ENCODE results near the gene MSLN. TPM values are rescaled to one million over a fixed set of nuclear protein-coding genes. Genes with fewer than 3 reads are reported as not detected.
"Not testable (repeated sequence)": the region's sequence is repeated elsewhere in the genome, so short reads cannot be mapped to it uniquely, and the experiment has no call there.

MSLN gene
- total and polyA plus RNA-seq, 2 donors, result 0.61 to 2.6 TPM

GRCh38 chr16:775236-775796 is 14.8 kb downstream of the MSLN start:
- WGBS, result 91% methylated on average over 36 of the region's 36 CpGs
- H3K27me3 ChIP-seq (ENCODE audit: control insufficient read depth in 2 of 2, insufficient read depth in 1 of 2, low read length in 1 of 2), result peaks cover 0 to 25% of the 10 kb centered on the region in 2 donors
- H3K27ac ChIP-seq (ENCODE audit: low read depth in 1 of 2, low read length in 1 of 2), result no peak overlapping the region
- H3K36me3 ChIP-seq (ENCODE audit: control insufficient read depth in 2 of 2, insufficient read depth in 2 of 2, low read length in 1 of 2), result no peaks in the 10 kb centered on the region
- no peaks in the 10 kb centered on the region for H3K4me1 ChIP-seq (ENCODE audit: control insufficient read depth in 2 of 2, insufficient read depth in 2 of 2, low read length in 2 of 2)
- H3K4me3 ChIP-seq (ENCODE audit: low read length in 2 of 2), result no peak overlapping the region
- no peak for DNase-seq (ENCODE audit: low read depth in 6 of 9, low spot score in 9 of 9)
- H3K9me3 ChIP-seq (ENCODE audit: control insufficient read depth in 2 of 2, insufficient read depth in 1 of 2, low read length in 1 of 2), result no peaks in the 10 kb centered on the region

DNA sequence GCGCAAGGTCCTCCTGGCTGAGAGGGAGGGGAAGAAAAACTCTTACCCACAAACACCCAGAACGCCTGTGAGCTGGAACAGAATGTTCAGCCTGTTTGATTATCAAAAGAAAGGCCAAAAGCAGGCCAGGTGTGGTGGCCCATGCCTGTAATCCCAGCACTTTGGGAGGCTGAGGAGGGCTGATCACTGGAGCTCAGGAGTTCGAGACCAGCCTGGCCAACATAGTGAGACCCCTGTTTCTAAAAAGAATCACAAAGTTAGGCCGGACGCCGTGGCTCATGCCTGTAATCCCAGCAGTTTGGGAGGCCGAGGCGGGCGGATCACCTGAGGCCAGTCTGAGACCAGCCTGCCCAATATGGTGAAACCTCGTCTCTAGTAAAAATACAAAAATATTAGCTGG is 15.8 kb downstream of the MSLN start:
- WGBS, result 95% methylated on average over 10 of the region's 10 CpGs

DNA sequence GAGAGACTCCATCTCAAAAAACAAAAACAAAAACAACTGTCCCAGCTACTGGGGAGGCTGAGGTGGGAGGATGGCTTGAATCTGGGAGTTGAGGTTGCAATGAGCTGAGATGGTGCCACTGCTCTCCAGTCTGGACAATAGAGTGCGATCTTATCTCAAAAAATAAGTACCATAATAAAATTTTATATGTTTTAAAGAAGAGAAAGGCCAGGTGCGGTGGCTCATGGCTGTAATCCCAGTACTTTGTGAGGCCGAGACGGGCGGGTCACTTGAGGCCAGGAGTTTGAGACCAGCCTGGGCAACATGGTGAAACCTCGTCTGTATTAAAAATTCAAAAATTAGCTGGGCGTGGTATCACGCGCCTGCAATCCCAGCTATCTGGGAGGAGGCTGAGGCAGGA is 16.3 kb downstream of the MSLN start:
- no peak for DNase-seq (ENCODE audit: low read depth in 6 of 9, low spot score in 9 of 9)
- Histone ChIP-seq H3K36me3 (ENCODE audit: control insufficient read depth in 2 of 2, insufficient read depth in 2 of 2, low read length in 1 of 2) (no peaks in the 10 kb centered on the region), H3K27me3 (ENCODE audit: control insufficient read depth in 2 of 2, insufficient read depth in 1 of 2, low read length in 1 of 2) (peaks cover 0 to 31% of the 10 kb centered on the region in 2 donors), H3K27ac (ENCODE audit: low read depth in 1 of 2, low read length in 1 of 2) (no peak overlapping the region), H3K4me1 (ENCODE audit: control insufficient read depth in 2 of 2, insufficient read depth in 2 of 2, low read length in 2 of 2) (no peaks in the 10 kb centered on the region), H3K9me3 (ENCODE audit: control insufficient read depth in 2 of 2, insufficient read depth in 1 of 2, low read length in 1 of 2) (no peaks in the 10 kb centered on the region), H3K4me3 (ENCODE audit: low read length in 2 of 2) (no peak overlapping the region)
- WGBS, result 97% methylated on average over 9 of the region's 9 CpGs

More for the DNA sequence above, 15.8 kb downstream of the MSLN start:
- H3K27me3 ChIP-seq (ENCODE audit: control insufficient read depth in 2 of 2, insufficient read depth in 1 of 2, low read length in 1 of 2), result peaks cover 0 to 27% of the 10 kb centered on the region in 2 donors
- not testable (repeated sequence) for H3K4me1 ChIP-seq (ENCODE audit: control insufficient read depth in 2 of 2, insufficient read depth in 2 of 2, low read length in 2 of 2); H3K4me3 ChIP-seq (ENCODE audit: low read length in 2 of 2); H3K36me3 ChIP-seq (ENCODE audit: control insufficient read depth in 2 of 2, insufficient read depth in 2 of 2, low read length in 1 of 2); H3K27ac ChIP-seq (ENCODE audit: low read depth in 1 of 2, low read length in 1 of 2); DNase-seq (ENCODE audit: low read depth in 6 of 9, low spot score in 9 of 9); H3K9me3 ChIP-seq (ENCODE audit: control insufficient read depth in 2 of 2, insufficient read depth in 1 of 2, low read length in 1 of 2)

- WGBS, result 23% methylated on average over 16 of the region's 16 CpGs
- Histone ChIP-seq H3K9me3 (ENCODE audit: control insufficient read depth in 2 of 2, insufficient read depth in 1 of 2, low read length in 1 of 2) (no peaks in the 10 kb centered on the region), H3K27ac (ENCODE audit: low read depth in 1 of 2, low read length in 1 of 2) (no peak overlapping the region), H3K4me1 (ENCODE audit: control insufficient read depth in 2 of 2, insufficient read depth in 2 of 2, low read length in 2 of 2) (no peaks in the 10 kb centered on the region), H3K27me3 (ENCODE audit: control insufficient read depth in 2 of 2, insufficient read depth in 1 of 2, low read length in 1 of 2) (peaks cover 0 to 32% of the 10 kb centered on the region in 2 donors), H3K36me3 (ENCODE audit: control insufficient read depth in 2 of 2, insufficient read depth in 2 of 2, low read length in 1 of 2) (no peaks in the 10 kb centered on the region), H3K4me3 (ENCODE audit: low read length in 2 of 2) (no peak overlapping the region)
- no peak for DNase-seq (ENCODE audit: low read depth in 6 of 9, low spot score in 9 of 9)
These were observed 17.3 kb downstream of the MSLN start for GRCh38 chr16:777826-778225.

DNA sequence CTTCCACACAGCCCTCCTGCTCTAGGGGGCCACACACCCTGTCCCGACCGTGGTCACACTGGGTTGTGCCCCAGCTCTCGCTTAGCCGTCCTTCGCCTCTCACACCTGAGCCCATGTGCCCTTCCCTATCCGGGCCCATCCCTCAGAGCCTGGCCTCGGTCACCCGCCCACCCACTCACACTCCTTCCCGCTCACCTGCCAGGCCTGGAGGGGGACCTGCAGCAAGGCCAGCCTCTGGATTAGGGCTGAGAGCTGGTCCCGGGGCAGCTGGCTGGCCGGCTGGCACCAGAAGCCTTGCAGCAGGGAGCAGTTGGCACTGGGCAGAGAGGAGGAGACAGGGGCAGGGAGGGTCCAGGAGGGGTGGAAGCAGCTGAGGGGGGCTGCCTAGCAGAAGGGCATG is 17.9 kb downstream of the MSLN start:
- Histone ChIP-seq H3K4me3 (ENCODE audit: low read length in 2 of 2) (no peak overlapping the region), H3K4me1 (ENCODE audit: control insufficient read depth in 2 of 2, insufficient read depth in 2 of 2, low read length in 2 of 2) (no peaks in the 10 kb centered on the region), H3K27ac (ENCODE audit: low read depth in 1 of 2, low read length in 1 of 2) (no peak overlapping the region), H3K9me3 (ENCODE audit: control insufficient read depth in 2 of 2, insufficient read depth in 1 of 2, low read length in 1 of 2) (no peaks in the 10 kb centered on the region), H3K36me3 (ENCODE audit: control insufficient read depth in 2 of 2, insufficient read depth in 2 of 2, low read length in 1 of 2) (no peaks in the 10 kb centered on the region), H3K27me3 (ENCODE audit: control insufficient read depth in 2 of 2, insufficient read depth in 1 of 2, low read length in 1 of 2) (peaks cover 0 to 35% of the 10 kb centered on the region in 2 donors)
- 94% methylated on average over 11 of the region's 11 CpGs for WGBS
- DNase-seq (ENCODE audit: low read depth in 6 of 9, low spot score in 9 of 9), result no peak

- H3K36me3 ChIP-seq (ENCODE audit: control insufficient read depth in 2 of 2, insufficient read depth in 2 of 2, low read length in 1 of 2), result no peaks in the 10 kb centered on the region
- DNase-seq (ENCODE audit: low read depth in 6 of 9, low spot score in 9 of 9), result no peak
- H3K27ac ChIP-seq (ENCODE audit: low read depth in 1 of 2, low read length in 1 of 2), result no peak overlapping the region
- H3K27me3 ChIP-seq (ENCODE audit: control insufficient read depth in 2 of 2, insufficient read depth in 1 of 2, low read length in 1 of 2), result peaks cover 0 to 35% of the 10 kb centered on the region in 2 donors
- no peaks in the 10 kb centered on the region for H3K9me3 ChIP-seq (ENCODE audit: control insufficient read depth in 2 of 2, insufficient read depth in 1 of 2, low read length in 1 of 2)
- 88% methylated on average over 6 of the region's 6 CpGs for WGBS
- H3K4me1 ChIP-seq (ENCODE audit: control insufficient read depth in 2 of 2, insufficient read depth in 2 of 2, low read length in 2 of 2), result no peaks in the 10 kb centered on the region
- no peak overlapping the region for H3K4me3 ChIP-seq (ENCODE audit: low read length in 2 of 2)
These were observed 18.5 kb downstream of the MSLN start for GRCh38 chr16:778909-779527.

DNA sequence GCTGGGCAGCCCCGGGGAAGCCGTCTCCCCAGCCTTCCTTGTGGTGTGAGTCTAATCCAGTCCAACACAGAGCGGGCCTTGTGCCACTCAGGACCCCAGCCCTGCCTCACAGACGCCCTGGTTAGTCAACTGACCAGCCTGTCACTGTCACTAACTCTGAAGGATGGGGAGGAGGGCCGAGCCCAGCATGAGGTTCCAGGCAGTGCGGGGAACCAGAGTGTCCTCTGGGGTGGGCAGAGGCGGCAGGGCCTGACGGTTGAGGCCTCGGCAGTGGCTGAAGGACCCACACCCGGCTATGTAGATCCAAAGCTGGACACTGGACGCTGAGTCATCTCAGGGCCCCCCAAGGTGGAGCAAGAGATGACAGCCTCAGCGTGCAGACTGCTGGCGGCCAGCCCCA is 19.0 kb downstream of the MSLN start:
- no peaks in the 10 kb centered on the region for H3K4me1 ChIP-seq (ENCODE audit: control insufficient read depth in 2 of 2, insufficient read depth in 2 of 2, low read length in 2 of 2)
- H3K27ac ChIP-seq (ENCODE audit: low read depth in 1 of 2, low read length in 1 of 2), result no peak overlapping the region
- H3K4me3 ChIP-seq (ENCODE audit: low read length in 2 of 2), result no peak overlapping the region
- no peaks in the 10 kb centered on the region for H3K9me3 ChIP-seq (ENCODE audit: control insufficient read depth in 2 of 2, insufficient read depth in 1 of 2, low read length in 1 of 2)
- H3K27me3 ChIP-seq (ENCODE audit: control insufficient read depth in 2 of 2, insufficient read depth in 1 of 2, low read length in 1 of 2), result peaks cover 0 to 35% of the 10 kb centered on the region in 2 donors
- DNase-seq (ENCODE audit: low read depth in 6 of 9, low spot score in 9 of 9), result no peak
- 87% methylated on average over 13 of the region's 13 CpGs for WGBS
- peaks cover 0 to 1% of the 10 kb centered on the region in 2 donors for H3K36me3 ChIP-seq (ENCODE audit: control insufficient read depth in 2 of 2, insufficient read depth in 2 of 2, low read length in 1 of 2)

DNA sequence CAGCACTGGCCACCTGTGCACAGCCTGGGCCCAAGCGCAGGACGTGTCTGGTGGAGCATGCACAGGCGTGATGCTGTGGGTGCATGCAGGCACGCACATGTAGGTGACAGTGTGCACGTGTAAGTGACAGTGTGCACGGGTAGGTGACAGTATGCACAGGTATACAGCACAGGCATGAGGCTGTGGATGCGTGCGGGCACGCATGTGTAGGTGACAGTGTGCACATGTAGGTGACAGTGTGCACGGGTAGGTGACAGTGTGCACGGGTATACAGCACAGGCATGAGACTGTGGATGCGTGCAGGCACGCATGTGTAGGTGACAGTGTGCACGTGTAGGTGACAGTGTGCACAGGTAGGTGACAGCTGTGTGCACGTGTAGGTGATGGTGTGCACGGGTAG is 19.8 kb downstream of the MSLN start:
- WGBS, result 97% methylated on average over 16 of the region's 16 CpGs
- no peaks in the 10 kb centered on the region for H3K9me3 ChIP-seq (ENCODE audit: control insufficient read depth in 2 of 2, insufficient read depth in 1 of 2, low read length in 1 of 2)
- H3K27ac ChIP-seq (ENCODE audit: low read depth in 1 of 2, low read length in 1 of 2), result no peak overlapping the region
- peaks cover 3 to 7% of the 10 kb centered on the region in 2 donors for H3K36me3 ChIP-seq (ENCODE audit: control insufficient read depth in 2 of 2, insufficient read depth in 2 of 2, low read length in 1 of 2)
- H3K27me3 ChIP-seq (ENCODE audit: control insufficient read depth in 2 of 2, insufficient read depth in 1 of 2, low read length in 1 of 2), result peaks cover 0 to 35% of the 10 kb centered on the region in 2 donors
- DNase-seq (ENCODE audit: low read depth in 6 of 9, low spot score in 9 of 9), result no peak
- no peaks in the 10 kb centered on the region for H3K4me1 ChIP-seq (ENCODE audit: control insufficient read depth in 2 of 2, insufficient read depth in 2 of 2, low read length in 2 of 2)
- H3K4me3 ChIP-seq (ENCODE audit: low read length in 2 of 2), result no peak overlapping the region

DNA sequence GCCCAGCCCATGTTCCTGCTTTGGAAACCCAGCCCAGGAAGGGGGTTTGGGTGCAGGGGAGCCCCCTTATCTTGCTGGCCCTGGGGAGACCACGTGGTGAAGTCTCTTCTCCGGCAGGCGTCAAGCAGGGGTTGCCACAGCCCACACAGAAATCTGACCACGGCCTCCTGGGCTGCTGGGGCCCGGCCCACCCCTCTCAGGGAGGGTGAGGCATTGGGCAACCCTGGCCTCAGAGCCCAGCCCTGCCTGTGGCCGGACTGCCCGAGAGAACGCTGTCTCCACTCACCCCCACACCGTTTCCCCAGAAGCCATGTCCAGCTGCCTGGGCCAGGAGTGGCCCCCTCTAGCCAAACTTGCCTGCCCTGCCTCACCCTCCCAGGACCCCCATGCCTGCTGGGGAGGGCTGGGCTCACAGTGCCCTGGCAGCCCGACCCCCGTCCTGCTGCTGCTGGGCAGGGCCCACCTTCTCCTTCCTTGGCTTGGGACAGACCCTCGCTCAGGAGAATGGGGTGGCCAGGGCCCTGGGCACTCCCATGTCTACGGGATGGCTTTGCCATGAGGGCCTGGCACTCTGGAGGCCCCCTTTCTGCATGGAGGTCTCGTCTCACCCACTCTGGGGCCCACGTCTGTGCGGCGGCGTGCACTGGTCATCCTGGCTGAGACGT is 20.9 kb downstream of the MSLN start:
- no peaks in the 10 kb centered on the region for H3K9me3 ChIP-seq (ENCODE audit: control insufficient read depth in 2 of 2, insufficient read depth in 1 of 2, low read length in 1 of 2)
- no peaks in the 10 kb centered on the region for H3K4me1 ChIP-seq (ENCODE audit: control insufficient read depth in 2 of 2, insufficient read depth in 2 of 2, low read length in 2 of 2)

More for the DNA sequence above, 20.9 kb downstream of the MSLN start:
- DNase-seq (ENCODE audit: low read depth in 6 of 9, low spot score in 9 of 9), result no peak
- Histone ChIP-seq H3K4me3 (ENCODE audit: low read length in 2 of 2) (no peak overlapping the region), H3K36me3 (ENCODE audit: control insufficient read depth in 2 of 2, insufficient read depth in 2 of 2, low read length in 1 of 2) (peaks cover 11 to 18% of the 10 kb centered on the region in 2 donors), H3K27ac (ENCODE audit: low read depth in 1 of 2, low read length in 1 of 2) (no peak overlapping the region), H3K27me3 (ENCODE audit: control insufficient read depth in 2 of 2, insufficient read depth in 1 of 2, low read length in 1 of 2) (peaks cover 0 to 30% of the 10 kb centered on the region in 2 donors)
- WGBS, result 78% methylated on average over 19 of the region's 19 CpGs
